Liver (tissue), 9 donors: ENCODE measurements around the gene SUCLA2. TPM values are rescaled to one million over a fixed set of nuclear protein-coding genes. Genes with fewer than 3 reads are reported as not detected.
"Not testable (repeated sequence)": the region's sequence is repeated elsewhere in the genome, so short reads cannot be mapped to it uniquely, and the experiment has no call there.

Source experiments
- DNase-seq: peaks from one replicate; pipeline ENCODE4 v3.0.0-alpha.2; 2017; ENCODE audit warnings: low spot score
- H3K27ac ChIP-seq, 2 donors: one replicate each; pipeline ENCODE4 v1.7.0; 2013; ENCODE audit warnings: inconsistent platforms in 2 of 2, low read length in 2 of 2, control low read depth in 1 of 2, low read depth in 1 of 2, mild to moderate bottlenecking in 1 of 2
- H3K27me3 ChIP-seq, 4 donors: one replicate each; pipeline versions ENCODE4 v1.6.1 to v1.7.0; 2013; ENCODE audit warnings: low read length in 3 of 4, inconsistent platforms in 1 of 4, mild to moderate bottlenecking in 1 of 4, moderate library complexity in 1 of 4; ENCODE audit not compliant: control insufficient read depth in 4 of 4, insufficient read depth in 4 of 4
- H3K36me3 ChIP-seq, 4 donors: one replicate each; pipeline versions ENCODE4 v1.6.1 to v1.7.0; 2013; ENCODE audit warnings: low read length in 3 of 4, mild to moderate bottlenecking in 3 of 4, low read depth in 1 of 4, moderate library complexity in 1 of 4; ENCODE audit not compliant: control insufficient read depth in 4 of 4, insufficient read depth in 3 of 4
- H3K4me1 ChIP-seq, 4 donors: one replicate each; pipeline versions ENCODE4 v1.6.1 to v1.7.0; 2013; ENCODE audit warnings: low read length in 3 of 4, mild to moderate bottlenecking in 3 of 4, moderate library complexity in 1 of 4; ENCODE audit not compliant: control insufficient read depth in 4 of 4, insufficient read depth in 4 of 4
- H3K4me3 ChIP-seq, 3 donors: one replicate each; pipeline versions ENCODE4 v1.6.1 to v1.7.0; 2013; ENCODE audit warnings: low read length in 3 of 3, control low read depth in 1 of 3, low read depth in 1 of 3, mild to moderate bottlenecking in 1 of 3
- H3K9ac ChIP-seq, 2 donors: one replicate each; pipeline ENCODE4 v1.7.0; 2013; ENCODE audit warnings: low read length in 2 of 2, mild to moderate bottlenecking in 2 of 2, moderate library complexity in 2 of 2, control low read depth in 1 of 2, low read depth in 1 of 2
- H3K9me3 ChIP-seq, 4 donors: one replicate each; pipeline versions ENCODE4 v1.6.1 to v1.7.0; 2013; ENCODE audit warnings: low read length in 3 of 4; ENCODE audit not compliant: control insufficient read depth in 4 of 4
- ATF3 ChIP-seq: IDR thresholded peaks from 2 replicates; pipeline ENCODE4 v1.6.1; 2016; ENCODE audit warnings: antibody characterized with exemption
- CTCF ChIP-seq: fragments of 150-350 bp; IDR thresholded peaks from 2 replicates; pipeline ENCODE4 v1.5.1; 2017; ENCODE audit warnings: improper control_type of control experiment, low read depth, low read length; ENCODE audit not compliant: missing input control
- EGR1 ChIP-seq, 2 donors: IDR thresholded peaks; 2 replicates each; pipeline ENCODE4 v1.6.1; 2016 to 2018; ENCODE audit warnings: antibody characterized with exemption in 2 of 2, low read depth in 2 of 2
- FOXA1 ChIP-seq: IDR thresholded peaks from 2 replicates; pipeline ENCODE4 v1.6.1; 2016; ENCODE audit warnings: antibody characterized with exemption
- FOXA2 ChIP-seq: IDR thresholded peaks from 2 replicates; pipeline ENCODE4 v1.6.1; 2016; ENCODE audit warnings: antibody characterized with exemption
- GABPA ChIP-seq, 2 donors: IDR thresholded peaks in 1 of 2; conservative IDR thresholded peaks in 1 of 2; 2 replicates each; pipeline ENCODE4 v1.6.1; 2016; ENCODE audit warnings: antibody characterized with exemption in 2 of 2, mild to moderate bottlenecking in 1 of 2, moderate library complexity in 1 of 2
- HNF4A ChIP-seq, 2 donors: conservative IDR thresholded peaks; 2 replicates each; pipeline ENCODE4 v1.6.1; 2016; ENCODE audit warnings: antibody characterized with exemption in 2 of 2, mild to moderate bottlenecking in 2 of 2
- HNF4G ChIP-seq: IDR thresholded peaks from 2 replicates; pipeline ENCODE4 v1.6.1; 2016; ENCODE audit warnings: antibody characterized with exemption
- JUND ChIP-seq, 2 donors: IDR thresholded peaks; 2 replicates each; pipeline ENCODE4 v1.6.1; 2016; ENCODE audit warnings: antibody characterized with exemption in 2 of 2
- MAX ChIP-seq: IDR thresholded peaks from 2 replicates; pipeline ENCODE4 v1.6.1; 2016; ENCODE audit warnings: antibody characterized with exemption
- NR2F2 ChIP-seq: IDR thresholded peaks from 2 replicates; pipeline ENCODE4 v1.6.1; 2016; ENCODE audit warnings: antibody characterized with exemption
- RAD21 ChIP-seq, 2 donors: IDR thresholded peaks; 2 replicates each; pipeline ENCODE4 v1.6.1; 2016; ENCODE audit warnings: antibody characterized with exemption in 2 of 2, mild to moderate bottlenecking in 2 of 2
- RXRA ChIP-seq, 2 donors: IDR thresholded peaks; 2 replicates each; pipeline ENCODE4 v1.6.1; 2017 to 2018; ENCODE audit warnings: antibody characterized with exemption in 2 of 2, mild to moderate bottlenecking in 1 of 2
- SP1 ChIP-seq: IDR thresholded peaks from 2 replicates; pipeline ENCODE4 v1.6.1; 2018; ENCODE audit warnings: antibody characterized with exemption, mild to moderate bottlenecking
- TAF1 ChIP-seq: conservative IDR thresholded peaks from 2 replicates; pipeline ENCODE4 v1.6.1; 2016; ENCODE audit warnings: antibody characterized with exemption, mild to moderate bottlenecking
- YY1 ChIP-seq: IDR thresholded peaks from 2 replicates; pipeline ENCODE4 v1.6.1; 2016; ENCODE audit warnings: antibody characterized with exemption, mild to moderate bottlenecking
- WGBS: extraction: QIAGEN DNeasy Blood & Tissue Kit; methylation state at CpG from one replicate; pipeline ENCODE4 v1.1.7; 2013; 5-methylcytosine and 5-hydroxymethylcytosine counted together
- polyA plus RNA-seq, 2 donors: library from polyadenylated mRNA; stranded (reverse) in 1 of 2; unstranded in 1 of 2; fragments of 200-250 nt in 1 of 2; fragments of >200 nt in 1 of 2; fragmentation: Nextera tagmentation in 1 of 2; extraction: Ambion mirVana in 1 of 2; gene quantifications; one replicate each; pipeline versions ENCODE4 v1.2.1 to v1.2.3, GENCODE V29; 2013 to 2015
- total RNA-seq, 2 donors: library from RNA; depleted of rRNA; stranded (reverse); fragments of >200 nt; gene quantifications; one replicate each; pipeline ENCODE4 v1.2.3, GENCODE V29; 2014
- donor health status: healthy.
- donor health status: healthy.
- donor health status: healthy.
- donor health status: healthy.
- donor health status: healthy.

The SUCLA2 gene
- total and polyA plus RNA-seq, 4 donors: 22.0 to 27.1 (median 26.0) TPM

DNA sequence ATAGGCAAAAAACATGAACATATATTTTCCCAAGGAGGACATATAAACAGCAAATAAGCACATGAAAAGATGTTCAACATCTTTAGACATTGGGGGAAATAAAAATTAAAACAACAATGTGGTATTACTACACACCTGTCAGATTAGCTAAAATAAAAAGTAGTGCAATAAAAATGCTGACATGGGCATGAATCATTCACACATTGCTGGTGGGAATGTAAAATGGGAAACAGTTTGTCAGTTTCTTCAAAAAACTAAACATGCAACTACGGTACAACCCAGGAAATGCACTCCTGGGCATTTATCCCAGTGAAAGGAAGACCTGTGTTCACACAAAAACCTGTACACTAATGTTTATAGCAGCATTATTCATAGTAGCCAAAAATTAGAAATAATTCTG lies 5.3 kb upstream of the SUCLA2 start:
- H3K9ac ChIP-seq: no peak overlapping the region
- H3K9me3 ChIP-seq: no peaks in the 10 kb centered on the region
- H3K4me1 ChIP-seq: peaks cover 2 to 4% (median 3%) of the 10 kb centered on the region in 4 donors
- WGBS: 75% methylated on average over 1 of the region's 1 CpG
- no peaks in the 10 kb centered on the region for H3K27me3 ChIP-seq
- H3K36me3 ChIP-seq: peaks cover 0 to 3% (median 0%) of the 10 kb centered on the region in 4 donors
- no peak overlapping the region for H3K4me3 ChIP-seq
- no peak for TF ChIP-seq MAX
- TF ChIP-seq FOXA1: no peak
- no peak for TF ChIP-seq ATF3
- TF ChIP-seq TAF1: no peak
- TF ChIP-seq RAD21 (IDR thresholded peaks at IDR 0.05): no peak
- TF ChIP-seq JUND (IDR thresholded peaks at IDR 0.05): no peak
- TF ChIP-seq HNF4A (conservative IDR thresholded peaks at IDR 0.05): no peak
- no peak for TF ChIP-seq GABPA (IDR thresholded peaks at IDR 0.05 in 1 of 2, conservative IDR thresholded peaks at IDR 0.05 in 1 of 2)
- TF ChIP-seq SP1: no peak
- TF ChIP-seq HNF4G: no peak
- no peak for TF ChIP-seq EGR1 (IDR thresholded peaks at IDR 0.05; ENCODE audit: low read depth in 2 of 2)
- no peak for TF ChIP-seq NR2F2
- no peak for TF ChIP-seq YY1
- TF ChIP-seq CTCF: no peak
- no peak for TF ChIP-seq RXRA (IDR thresholded peaks at IDR 0.05)
- no peak for DNase-seq
- no peak overlapping the region for H3K27ac ChIP-seq

DNA sequence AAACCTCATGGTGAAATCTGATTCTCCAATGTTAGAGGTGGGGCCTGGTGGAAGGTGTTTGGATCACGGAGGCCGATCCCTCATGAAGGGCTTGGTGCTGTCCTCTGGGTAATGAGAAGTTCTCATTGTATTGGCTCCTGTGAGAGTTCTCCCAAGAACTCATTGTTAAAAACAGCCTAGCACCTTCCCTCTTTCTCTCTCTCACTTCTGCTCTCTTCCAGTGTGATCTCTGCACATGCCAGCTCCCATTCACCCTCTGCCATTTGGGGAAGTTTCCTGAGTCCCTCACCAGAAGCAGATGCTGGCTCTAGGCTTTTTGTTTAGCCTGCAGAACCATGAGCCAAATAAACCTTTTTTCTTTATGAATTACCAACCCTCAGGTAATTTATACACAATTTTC lies 3.1 kb upstream of the SUCLA2 start:
- WGBS: 94% methylated on average over 2 of the region's 2 CpGs
- H3K27ac ChIP-seq: no peak overlapping the region
- no peak overlapping the region for H3K9ac ChIP-seq
- H3K4me3 ChIP-seq: no peak overlapping the region
- TF ChIP-seq ATF3: no peak
- TF ChIP-seq FOXA2: no peak
- TF ChIP-seq JUND (IDR thresholded peaks at IDR 0.05): no peak
- no peak for TF ChIP-seq YY1
- TF ChIP-seq GABPA (IDR thresholded peaks at IDR 0.05 in 1 of 2, conservative IDR thresholded peaks at IDR 0.05 in 1 of 2): no peak
- TF ChIP-seq RXRA (IDR thresholded peaks at IDR 0.05): no peak
- no peak for TF ChIP-seq RAD21 (IDR thresholded peaks at IDR 0.05)
- TF ChIP-seq TAF1: no peak
- no peak for TF ChIP-seq MAX
- no peak for TF ChIP-seq HNF4G
- no peak for TF ChIP-seq EGR1 (IDR thresholded peaks at IDR 0.05; ENCODE audit: low read depth in 2 of 2)
- no peak for TF ChIP-seq SP1
- no peaks in the 10 kb centered on the region for H3K27me3 ChIP-seq
- no peaks in the 10 kb centered on the region for H3K9me3 ChIP-seq
- peaks cover 4 to 14% (median 10%) of the 10 kb centered on the region in 4 donors for H3K4me1 ChIP-seq
- H3K36me3 ChIP-seq: peaks cover 0 to 3% (median 0%) of the 10 kb centered on the region in 4 donors
- no peak for DNase-seq

GRCh38 chr13:48001999-48002398 lies 926 bp upstream of the SUCLA2 start:
- H3K9ac ChIP-seq, H3K27ac ChIP-seq, H3K36me3 ChIP-seq, H3K4me3 ChIP-seq, H3K27me3 ChIP-seq, DNase-seq, H3K9me3 ChIP-seq: not testable (repeated sequence)
- H3K4me1 ChIP-seq: peaks cover 5 to 22% (median 14%) of the 10 kb centered on the region in 4 donors
- WGBS: 70% methylated on average over 5 of the region's 5 CpGs
